Right lobe of liver (tissue), 4 donors: Measurements from ENCODE around the gene SEC24D.

Source experiments
- CTCF ChIP-seq, 4 donors: fragments of 200-600 bp in 3 of 4; fragments of 450-650 bp in 1 of 4; IDR thresholded peaks; one replicate each; pipeline versions ENCODE4 v1.5.1 to v1.8.0; 2016 to 2022; ENCODE audit warnings: antibody characterized with exemption in 4 of 4, mild to moderate bottlenecking in 2 of 4
- POLR2A ChIP-seq: fragments of 450-650 bp; IDR thresholded peaks from one replicate; pipeline ENCODE4 v1.6.1; 2017; ENCODE audit warnings: antibody characterized with exemption, mild to moderate bottlenecking
- donor health status: DM: no; HTN: no; CAD: no.
- donor health status: DM: no; HTN: no; CAD: no.
- donor health status: DM: no; HTN: yes; CAD: no.

DNA sequence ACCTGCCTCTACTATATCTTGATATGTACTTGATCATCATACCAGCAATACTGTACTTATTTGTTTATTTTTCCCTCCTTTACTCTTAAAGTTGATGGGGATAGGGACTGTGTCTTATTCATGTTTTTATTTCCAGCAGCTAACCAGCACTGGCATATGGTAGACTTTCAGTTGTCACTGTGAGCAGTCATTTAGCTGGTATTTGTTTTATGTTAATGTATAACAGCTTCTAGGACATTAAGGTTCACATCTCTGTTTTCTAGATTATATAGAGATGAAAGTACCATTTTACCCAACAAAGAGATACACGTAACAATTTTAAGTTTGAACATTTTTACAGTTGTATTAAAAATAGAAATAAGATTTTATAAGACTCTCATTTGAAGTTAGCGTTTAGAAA lies 132.8 kb downstream of the SEC24D start:
- TF ChIP-seq POLR2A (no peak), CTCF (IDR thresholded peaks at IDR 0.05) (no peak)
